GM12878 (cell line): Measurements from ENCODE around the gene C3orf49. TPM values are rescaled to one million over a fixed set of nuclear protein-coding genes. Genes with fewer than 3 reads are reported as not detected.

Experiments used
- CREM ChIP-seq: IDR thresholded peaks from 2 replicates; pipeline ENCODE4 v1.6.1; 2014; ENCODE audit warnings: antibody characterized with exemption, low read depth
- NR2F1 ChIP-seq: fragments of 450-650 bp; conservative IDR thresholded peaks from 2 replicates; pipeline ENCODE4 v1.6.1; 2017; ENCODE audit warnings: mild to moderate bottlenecking
- SREBF2 ChIP-seq: IDR thresholded peaks from 2 replicates; pipeline ENCODE4 v1.6.1; 2012; ENCODE audit warnings: mild to moderate bottlenecking, low read length
- SRF ChIP-seq, 2 experiments: IDR thresholded peaks; 2 replicates each; pipeline ENCODE4 v1.6.1; 2011; ENCODE audit warnings: low read depth in 2 of 2, low read length in 2 of 2, mild to moderate bottlenecking in 1 of 2, moderate library complexity in 1 of 2
- polyA plus RNA-seq, 11 experiments: library from polyadenylated mRNA; depleted of rRNA in 4 of 11; unstranded in 6 of 11; stranded (reverse) in 5 of 11; fragments of >200 nt; fragmentation: Nextera tagmentation in 4 of 11; fragmentation: Illumina TruSeq in 1 of 11; extraction: Ambion mirVana in 4 of 11; extraction: Trizol in 1 of 11; gene quantifications; 1 replicate in 1 of 11; 2 replicates in 10 of 11; pipeline versions ENCODE4 v1.2.1 to v1.2.3, GENCODE V29; 2011 to 2016; ENCODE audit warnings: inconsistent platforms in 2 of 11, missing spikeins in 2 of 11, low read depth in 1 of 11
- total RNA-seq, 4 experiments: library from RNA; depleted of rRNA in 3 of 4; stranded (reverse); fragments of >200 nt in 3 of 4; fragmentation: Illumina TruSeq in 1 of 4; extraction: Trizol in 1 of 4; gene quantifications; 2 replicates each; pipeline versions ENCODE4 v1.2.1 to v1.2.3, GENCODE V29; 2013 to 2021
- TF ChIP-seq, protein P1 (sequence below): fragments of 450-650 bp; IDR thresholded peaks from 2 replicates; pipeline ENCODE4 v1.6.1; 2018; ENCODE audit warnings: mild to moderate bottlenecking, low read depth, moderate library complexity; ENCODE audit not compliant: partially characterized antibody
- TF ChIP-seq, protein P2 (sequence below): fragments of 450-650 bp; IDR thresholded peaks from 2 replicates; pipeline ENCODE4 v1.6.1; 2014; ENCODE audit warnings: mild to moderate bottlenecking
- TF ChIP-seq, protein P3 (sequence below): fragments of 450-650 bp; conservative IDR thresholded peaks from 2 replicates; pipeline ENCODE4 v1.6.1; 2017; ENCODE audit warnings: mild to moderate bottlenecking, moderate library complexity
- TF ChIP-seq, protein P4 (sequence below): IDR thresholded peaks from 2 replicates; pipeline ENCODE4 v1.6.1; 2012; ENCODE audit warnings: low read depth, low read length, improper control_type of control experiment

C3orf49 gene
- total and polyA plus RNA-seq, 10 of the 15 experiments (the other 5 are each of a cell fraction or from before 2014, with no cell fraction given): 0.21 TPM; not detected in 9

DNA sequence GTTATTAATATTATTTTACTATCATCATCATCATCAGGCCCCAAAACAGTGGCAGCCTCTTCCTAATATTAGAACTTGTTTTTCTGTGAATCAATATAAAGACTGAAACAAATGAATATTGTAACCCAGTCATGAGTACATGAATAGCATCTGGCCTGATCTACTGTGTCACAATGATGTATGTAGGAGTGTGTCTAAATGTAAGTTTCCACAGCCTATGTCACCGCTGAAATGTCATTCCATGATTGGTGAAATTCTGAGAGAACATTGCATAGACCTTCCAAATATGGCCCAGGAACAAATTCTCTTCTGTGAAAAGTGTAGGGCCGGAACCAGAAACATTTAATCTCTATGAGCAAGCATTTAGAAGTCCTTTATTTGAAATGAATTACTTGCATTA, 20.6 kb upstream of the C3orf49 start (continued):
- TF ChIP-seq, protein P1, sequence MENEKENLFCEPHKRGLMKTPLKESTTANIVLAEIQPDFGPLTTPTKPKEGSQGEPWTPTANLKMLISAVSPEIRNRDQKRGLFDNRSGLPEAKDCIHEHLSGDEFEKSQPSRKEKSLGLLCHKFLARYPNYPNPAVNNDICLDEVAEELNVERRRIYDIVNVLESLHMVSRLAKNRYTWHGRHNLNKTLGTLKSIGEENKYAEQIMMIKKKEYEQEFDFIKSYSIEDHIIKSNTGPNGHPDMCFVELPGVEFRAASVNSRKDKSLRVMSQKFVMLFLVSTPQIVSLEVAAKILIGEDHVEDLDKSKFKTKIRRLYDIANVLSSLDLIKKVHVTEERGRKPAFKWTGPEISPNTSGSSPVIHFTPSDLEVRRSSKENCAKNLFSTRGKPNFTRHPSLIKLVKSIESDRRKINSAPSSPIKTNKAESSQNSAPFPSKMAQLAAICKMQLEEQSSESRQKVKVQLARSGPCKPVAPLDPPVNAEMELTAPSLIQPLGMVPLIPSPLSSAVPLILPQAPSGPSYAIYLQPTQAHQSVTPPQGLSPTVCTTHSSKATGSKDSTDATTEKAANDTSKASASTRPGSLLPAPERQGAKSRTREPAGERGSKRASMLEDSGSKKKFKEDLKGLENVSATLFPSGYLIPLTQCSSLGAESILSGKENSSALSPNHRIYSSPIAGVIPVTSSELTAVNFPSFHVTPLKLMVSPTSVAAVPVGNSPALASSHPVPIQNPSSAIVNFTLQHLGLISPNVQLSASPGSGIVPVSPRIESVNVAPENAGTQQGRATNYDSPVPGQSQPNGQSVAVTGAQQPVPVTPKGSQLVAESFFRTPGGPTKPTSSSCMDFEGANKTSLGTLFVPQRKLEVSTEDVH: no peak
- TF ChIP-seq, protein P2, sequence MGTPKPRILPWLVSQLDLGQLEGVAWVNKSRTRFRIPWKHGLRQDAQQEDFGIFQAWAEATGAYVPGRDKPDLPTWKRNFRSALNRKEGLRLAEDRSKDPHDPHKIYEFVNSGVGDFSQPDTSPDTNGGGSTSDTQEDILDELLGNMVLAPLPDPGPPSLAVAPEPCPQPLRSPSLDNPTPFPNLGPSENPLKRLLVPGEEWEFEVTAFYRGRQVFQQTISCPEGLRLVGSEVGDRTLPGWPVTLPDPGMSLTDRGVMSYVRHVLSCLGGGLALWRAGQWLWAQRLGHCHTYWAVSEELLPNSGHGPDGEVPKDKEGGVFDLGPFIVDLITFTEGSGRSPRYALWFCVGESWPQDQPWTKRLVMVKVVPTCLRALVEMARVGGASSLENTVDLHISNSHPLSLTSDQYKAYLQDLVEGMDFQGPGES: no peak
- TF ChIP-seq, protein P3, sequence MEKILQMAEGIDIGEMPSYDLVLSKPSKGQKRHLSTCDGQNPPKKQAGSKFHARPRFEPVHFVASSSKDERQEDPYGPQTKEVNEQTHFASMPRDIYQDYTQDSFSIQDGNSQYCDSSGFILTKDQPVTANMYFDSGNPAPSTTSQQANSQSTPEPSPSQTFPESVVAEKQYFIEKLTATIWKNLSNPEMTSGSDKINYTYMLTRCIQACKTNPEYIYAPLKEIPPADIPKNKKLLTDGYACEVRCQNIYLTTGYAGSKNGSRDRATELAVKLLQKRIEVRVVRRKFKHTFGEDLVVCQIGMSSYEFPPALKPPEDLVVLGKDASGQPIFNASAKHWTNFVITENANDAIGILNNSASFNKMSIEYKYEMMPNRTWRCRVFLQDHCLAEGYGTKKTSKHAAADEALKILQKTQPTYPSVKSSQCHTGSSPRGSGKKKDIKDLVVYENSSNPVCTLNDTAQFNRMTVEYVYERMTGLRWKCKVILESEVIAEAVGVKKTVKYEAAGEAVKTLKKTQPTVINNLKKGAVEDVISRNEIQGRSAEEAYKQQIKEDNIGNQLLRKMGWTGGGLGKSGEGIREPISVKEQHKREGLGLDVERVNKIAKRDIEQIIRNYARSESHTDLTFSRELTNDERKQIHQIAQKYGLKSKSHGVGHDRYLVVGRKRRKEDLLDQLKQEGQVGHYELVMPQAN: no peak
- TF ChIP-seq SRF (IDR thresholded peaks at IDR 0.05; ENCODE audit: low read depth in 2 of 2, low read length in 2 of 2): no peak
- no peak for TF ChIP-seq NR2F1
- no peak for TF ChIP-seq SREBF2
- TF ChIP-seq, protein P4, sequence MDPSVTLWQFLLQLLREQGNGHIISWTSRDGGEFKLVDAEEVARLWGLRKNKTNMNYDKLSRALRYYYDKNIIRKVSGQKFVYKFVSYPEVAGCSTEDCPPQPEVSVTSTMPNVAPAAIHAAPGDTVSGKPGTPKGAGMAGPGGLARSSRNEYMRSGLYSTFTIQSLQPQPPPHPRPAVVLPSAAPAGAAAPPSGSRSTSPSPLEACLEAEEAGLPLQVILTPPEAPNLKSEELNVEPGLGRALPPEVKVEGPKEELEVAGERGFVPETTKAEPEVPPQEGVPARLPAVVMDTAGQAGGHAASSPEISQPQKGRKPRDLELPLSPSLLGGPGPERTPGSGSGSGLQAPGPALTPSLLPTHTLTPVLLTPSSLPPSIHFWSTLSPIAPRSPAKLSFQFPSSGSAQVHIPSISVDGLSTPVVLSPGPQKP: no peak
- TF ChIP-seq CREM: no peak
